Brain microvascular endothelial cell (primary cell): Measurements from ENCODE around the gene BRME1.

Source experiments
- DNase-seq: peaks from one replicate; pipeline ENCODE4 v3.0.0-alpha.2; 2020
- H3K27ac ChIP-seq: fragments of 250-450 bp; sonication (Bioruptor Pico); 2 replicates; pipeline ENCODE4 v1.5.1; 2020; ENCODE audit warnings: mild to moderate bottlenecking, moderate library complexity
- H3K27me3 ChIP-seq: fragments of 250-450 bp; sonication (Bioruptor Pico); replicated peaks from 2 replicates; pipeline ENCODE4 v1.5.1; 2020; ENCODE audit warnings: mild to moderate bottlenecking
- H3K36me3 ChIP-seq: fragments of 250-450 bp; sonication (Bioruptor Pico); replicated peaks from 2 replicates; pipeline ENCODE4 v1.5.1; 2020; ENCODE audit warnings: mild to moderate bottlenecking
- H3K4me3 ChIP-seq: 2 replicates; pipeline ENCODE4 v1.5.1; 2011; ENCODE audit warnings: low read depth, mild to moderate bottlenecking, control low read depth, low read length, moderate library complexity
- CTCF ChIP-seq: IDR thresholded peaks from 2 replicates; pipeline ENCODE4 v1.5.1; 2011; ENCODE audit warnings: low read depth, mild to moderate bottlenecking, moderate library complexity, low read length, control low read depth, inconsistent platforms; ENCODE audit errors: missing control alignments
- in situ Hi-C: cut with HindIII; loops from 2 replicates; pipeline ENCODE4 v1.10.0; 2017; ENCODE audit warnings: low sequenced_read_pairs, low pct_ligation_motif_present

BRME1 gene

GRCh38 chr19:13883516-13884064 is 22.3 kb downstream of the BRME1 start:
- Histone ChIP-seq H3K27me3 (no peaks in the 10 kb centered on the region), H3K36me3 (no peaks in the 10 kb centered on the region), H3K27ac (no peak overlapping the region), H3K4me3 (no peak overlapping the region)
- in situ Hi-C loops, result no loop called here
- no peak for DNase-seq
- TF ChIP-seq CTCF, result peak; percentile 48

- no peak for DNase-seq
- Histone ChIP-seq H3K4me3 (no peak overlapping the region), H3K27ac (no peak overlapping the region), H3K27me3 (no peaks in the 10 kb centered on the region), H3K36me3 (no peaks in the 10 kb centered on the region)
- in situ Hi-C loops, result no loop called here
- no peak for TF ChIP-seq CTCF
Measured at GRCh38 chr19:13882836-13883235, 23.1 kb downstream of the BRME1 start.

GRCh38 chr19:13882419-13882795 is 23.5 kb downstream of the BRME1 start:
- Histone ChIP-seq H3K27me3 (no peaks in the 10 kb centered on the region), H3K27ac (no peak overlapping the region), H3K4me3 (no peak overlapping the region), H3K36me3 (no peaks in the 10 kb centered on the region)
- DNase-seq, result no peak
- in situ Hi-C loops, result no loop called here
- TF ChIP-seq CTCF, result no peak

GRCh38 chr19:13881692-13882418 is 24.1 kb downstream of the BRME1 start:
- no peak overlapping the region for H3K27ac ChIP-seq
- no peak overlapping the region for H3K4me3 ChIP-seq
- no peaks in the 10 kb centered on the region for H3K27me3 ChIP-seq
- DNase-seq, result no peak
- no peaks in the 10 kb centered on the region for H3K36me3 ChIP-seq
- in situ Hi-C loops, result no loop called here
- TF ChIP-seq CTCF, result no peak

GRCh38 chr19:13881251-13881691 is 24.6 kb downstream of the BRME1 start:
- H3K36me3 ChIP-seq, result no peaks in the 10 kb centered on the region
- no peaks in the 10 kb centered on the region for H3K27me3 ChIP-seq
- H3K4me3 ChIP-seq, result no peak overlapping the region
- TF ChIP-seq CTCF, result no peak
- in situ Hi-C loops, result no loop called here
- DNase-seq, result no peak
- no peak overlapping the region for H3K27ac ChIP-seq
